GM18499 (cell line): ENCODE results near the gene CREB1.
A peak's percentile ranks its signal among the peaks of the same experiment; 100 is the strongest.
"Not testable (repeated sequence)": the region's sequence is repeated elsewhere in the genome, so short reads cannot be mapped to it uniquely, and the experiment has no call there.

Experiments used
- ATAC-seq: cut with Tn5 transposase; IDR thresholded peaks from one replicate; pipeline ENCODE4 v1.9.1; 2021; ENCODE audit warnings: moderate number of reproducible peaks; ENCODE audit not compliant: insufficient read depth, unreplicated experiment

Gene CREB1

GRCh38 chr2:207529330-207530159 is at the start of gene CREB1:
Gene CREB1, plus strand, starts transcription at chr2:207529962. Its CDS starts 25,674 bp downstream, at chr2:207555636.
- ATAC-seq = peak; percentile 75

- no peak for ATAC-seq
Observed at GRCh38 chr2:207480521-207481040, 49.2 kb upstream of the CREB1 start.

- ATAC-seq = no peak
Observed at GRCh38 chr2:207481924-207482323, 47.8 kb upstream of the CREB1 start.

- ATAC-seq = no peak
Observed at GRCh38 chr2:207482630-207483029, 47.1 kb upstream of the CREB1 start.

- ATAC-seq = no peak
Observed at GRCh38 chr2:207483066-207483465, 46.7 kb upstream of the CREB1 start.

- no peak for ATAC-seq
Observed at GRCh38 chr2:207483477-207483876, 46.3 kb upstream of the CREB1 start.

GRCh38 chr2:207484444-207485391 is 45.0 kb upstream of the CREB1 start:
- ATAC-seq = no peak

GRCh38 chr2:207487650-207488311 is 42.0 kb upstream of the CREB1 start:
- ATAC-seq = no peak

GRCh38 chr2:207489251-207489650 is 40.5 kb upstream of the CREB1 start:
- no peak for ATAC-seq

- no peak for ATAC-seq
Observed at GRCh38 chr2:207490441-207490840, 39.3 kb upstream of the CREB1 start.

GRCh38 chr2:207491086-207491485 is 38.7 kb upstream of the CREB1 start:
- ATAC-seq = no peak

GRCh38 chr2:207491956-207492355 is 37.8 kb upstream of the CREB1 start:
- ATAC-seq = no peak

- no peak for ATAC-seq
Observed at GRCh38 chr2:207492461-207492860, 37.3 kb upstream of the CREB1 start.

- ATAC-seq = no peak
Observed at GRCh38 chr2:207494137-207494536, 35.6 kb upstream of the CREB1 start.

- not testable (repeated sequence) for ATAC-seq
Observed at GRCh38 chr2:207496936-207497335, 32.8 kb upstream of the CREB1 start.

GRCh38 chr2:207497596-207497995 is 32.2 kb upstream of the CREB1 start:
- ATAC-seq = no peak

GRCh38 chr2:207498427-207498826 is 31.3 kb upstream of the CREB1 start:
- ATAC-seq = no peak

- ATAC-seq = no peak
Observed at GRCh38 chr2:207499114-207499513, 30.6 kb upstream of the CREB1 start.

- ATAC-seq = no peak
Observed at GRCh38 chr2:207501802-207502576, 27.8 kb upstream of the CREB1 start.
